GM21367 (cell line): ENCODE results near the gene MIEF2.

ENCODE experiments used
- ATAC-seq: cut with Tn5 transposase; IDR thresholded peaks from one replicate; pipeline ENCODE4 v1.9.1; 2021; ENCODE audit not compliant: unreplicated experiment

Gene MIEF2

GRCh38 chr17:18254888-18255649 lies 5.4 kb upstream of the MIEF2 start:
- no peak for ATAC-seq

GRCh38 chr17:18256351-18256750 lies 4.1 kb upstream of the MIEF2 start:
- no peak for ATAC-seq

- no peak for ATAC-seq
Observed at GRCh38 chr17:18256776-18257175, 3.7 kb upstream of the MIEF2 start.

- ATAC-seq: peak; percentile 9
Observed at GRCh38 chr17:18257268-18257981, 3.0 kb upstream of the MIEF2 start.

- peak; percentile 21 for ATAC-seq
Observed at GRCh38 chr17:18257982-18258355, 2.5 kb upstream of the MIEF2 start.

- ATAC-seq: peak; percentile 20
Observed at GRCh38 chr17:18258356-18259038, 2.0 kb upstream of the MIEF2 start, which contains the start of gene FLII. Gene FLII (minus strand): TSS chr17:18258738. CDS start chr17:18258690, 48 bp downstream.

GRCh38 chr17:18259621-18260331 lies 686 bp upstream of the MIEF2 start:
- ATAC-seq: no peak

- no peak for ATAC-seq
Observed at GRCh38 chr17:18261146-18261515, 669 bp downstream of the MIEF2 start.

GRCh38 chr17:18261659-18262058 lies 1.2 kb downstream of the MIEF2 start:
- ATAC-seq: no peak

- ATAC-seq: no peak
Observed at GRCh38 chr17:18262111-18262510, 1.6 kb downstream of the MIEF2 start.

- ATAC-seq: no peak
Observed at GRCh38 chr17:18262641-18263040, 2.2 kb downstream of the MIEF2 start.

GRCh38 chr17:18263885-18264682 lies 3.6 kb downstream of the MIEF2 start:
- no peak for ATAC-seq

GRCh38 chr17:18267366-18267765 lies 6.9 kb downstream of the MIEF2 start:
- no peak for ATAC-seq

GRCh38 chr17:18267927-18268711 lies 7.7 kb downstream of the MIEF2 start:
- no peak for ATAC-seq

- no peak for ATAC-seq
Observed at GRCh38 chr17:18270046-18270931, 9.8 kb downstream of the MIEF2 start.

- ATAC-seq: no peak
Observed at GRCh38 chr17:18277076-18277475, 16.6 kb downstream of the MIEF2 start.

GRCh38 chr17:18278867-18279266 lies 18.4 kb downstream of the MIEF2 start:
- no peak for ATAC-seq

- ATAC-seq: no peak
Observed at GRCh38 chr17:18280249-18280648, 19.8 kb downstream of the MIEF2 start.
